Measurements from ENCODE around the gene AKR1E2.

- TF ChIP-seq POLR2A (IDR thresholded peaks at IDR 0.05), result no peak
- no peak for TF ChIP-seq CTCF (IDR thresholded peaks at IDR 0.05)
Observed at GRCh38 chr10:4850397-4850796, 24.4 kb downstream of the AKR1E2 start.

Data from testis (tissue), 2 donors.